Measurements from ENCODE around the gene RSPH1.

RSPH1 gene

GRCh38 chr21:42512346-42513034 lies 16.5 kb upstream of the RSPH1 start:
- DNase-seq = no peak

DNA sequence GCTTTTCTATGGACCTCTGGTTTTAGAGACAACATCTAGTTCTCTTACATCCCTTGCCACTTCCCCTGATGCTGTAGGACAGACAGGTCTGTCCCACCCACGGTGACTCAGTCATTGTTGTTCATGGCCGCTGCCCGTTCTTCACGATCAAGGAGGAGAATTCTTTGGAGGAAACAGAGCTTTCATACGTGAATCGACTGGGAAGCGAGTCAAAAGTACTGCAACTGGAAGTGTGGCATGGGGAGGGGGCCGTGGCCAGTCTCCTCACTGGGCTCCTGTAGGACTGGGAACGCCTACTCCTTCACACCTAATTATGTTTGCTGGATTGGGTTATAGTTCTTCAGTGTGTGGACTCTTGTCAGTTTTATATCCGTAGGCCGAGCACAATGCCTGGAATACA lies 13.2 kb upstream of the RSPH1 start:
- no peak for DNase-seq

DNA sequence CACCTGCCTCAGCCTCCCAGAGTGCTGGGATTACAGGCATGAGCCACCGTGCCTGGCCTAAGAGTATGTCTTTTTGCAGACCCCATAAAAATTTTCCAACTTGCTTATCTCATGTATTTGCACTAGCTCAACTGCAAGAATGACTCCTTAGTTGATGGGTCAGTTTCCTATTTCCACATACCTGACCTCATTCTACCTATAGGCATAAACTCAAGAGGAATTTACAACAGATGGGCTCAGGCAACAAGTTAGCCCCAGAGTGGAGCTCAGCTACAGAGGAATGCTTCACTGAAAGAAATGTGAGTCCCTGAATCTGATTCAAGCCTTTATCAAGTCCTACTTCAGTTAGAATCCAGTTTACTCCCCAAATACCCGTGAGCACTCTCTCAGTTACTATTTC lies 12.3 kb upstream of the RSPH1 start:
- no peak for DNase-seq

- DNase-seq = no peak
Observed at GRCh38 chr21:42507418-42507817, 11.4 kb upstream of the RSPH1 start.

GRCh38 chr21:42505090-42505726 lies 9.2 kb upstream of the RSPH1 start:
- no peak for DNase-seq

GRCh38 chr21:42503711-42504110 lies 7.7 kb upstream of the RSPH1 start:
- DNase-seq = no peak

DNA sequence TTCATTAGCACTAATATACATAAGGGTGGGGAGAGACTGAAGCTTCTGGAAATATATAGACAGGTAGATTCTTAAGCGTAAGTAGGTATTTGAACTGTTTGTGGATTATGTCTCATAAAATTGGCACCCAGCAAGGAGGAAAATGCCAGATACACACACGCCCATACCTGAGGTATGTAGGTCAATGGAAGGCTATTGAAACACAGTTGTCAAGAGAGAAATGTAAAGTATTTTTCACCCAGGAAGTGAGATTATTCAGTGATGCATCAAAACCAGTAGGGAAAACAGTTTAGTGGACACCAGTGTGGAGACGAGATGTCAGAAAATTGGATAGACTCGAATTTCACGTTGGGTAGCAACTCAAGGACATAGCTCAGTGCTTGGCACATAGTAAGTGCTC lies 4.7 kb upstream of the RSPH1 start:
- no peak for DNase-seq

DNA sequence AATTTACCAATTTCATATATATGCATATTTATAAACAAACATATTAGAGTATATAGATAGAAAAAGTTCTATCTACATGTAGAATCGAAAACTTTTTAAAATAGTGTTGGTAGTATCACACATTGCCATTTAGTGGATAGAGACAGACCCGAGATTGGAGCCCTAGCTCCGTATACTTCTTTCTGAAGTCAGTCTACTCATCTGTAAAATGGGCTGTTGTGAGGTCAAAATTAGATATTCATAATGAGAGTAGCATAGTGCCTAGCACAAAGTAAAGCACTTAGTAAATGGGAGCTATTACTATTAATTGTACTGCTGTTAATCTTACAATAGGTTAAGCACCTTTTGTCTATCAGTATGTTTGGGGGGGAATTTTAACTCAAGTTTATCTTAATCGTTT lies 4.2 kb upstream of the RSPH1 start:
- DNase-seq = no peak

- no peak for DNase-seq
Observed at GRCh38 chr21:42499444-42500112, 3.6 kb upstream of the RSPH1 start.

DNA sequence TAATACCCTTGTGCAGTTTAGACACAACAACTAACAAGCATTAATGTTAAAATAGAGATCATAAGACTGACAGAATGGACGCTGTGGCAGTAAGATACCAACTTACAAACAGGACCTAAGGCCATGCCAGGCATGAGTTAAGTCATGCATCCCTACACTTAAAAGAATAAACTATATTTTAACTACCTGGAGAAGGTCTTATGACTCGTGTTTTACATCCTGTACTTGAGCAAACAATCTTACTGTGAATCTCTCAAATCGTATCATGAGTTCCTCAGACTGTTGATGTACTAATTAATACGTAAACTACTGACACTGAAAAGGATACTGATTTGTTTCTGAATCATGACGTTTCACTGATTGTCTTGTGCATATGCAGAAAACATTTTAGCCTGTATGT lies 2.0 kb upstream of the RSPH1 start:
- DNase-seq = no peak

DNA sequence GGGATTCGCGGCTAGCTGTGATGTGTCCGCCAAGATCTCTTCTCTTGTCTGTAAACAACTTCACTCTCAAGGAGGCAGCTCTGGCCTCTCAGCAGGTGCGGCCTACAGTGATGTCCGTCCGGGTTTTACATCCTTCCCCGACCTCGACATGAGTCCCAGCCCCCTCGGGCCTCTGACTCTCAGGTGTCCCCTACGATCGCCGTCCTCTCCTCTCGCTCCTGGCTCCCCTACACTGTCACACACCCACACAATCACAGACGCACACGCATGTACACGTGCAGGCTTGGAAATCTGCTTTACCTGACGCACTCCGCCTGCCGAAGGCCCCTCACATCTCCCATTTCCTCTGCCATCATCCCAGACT lies 797 bp upstream of the RSPH1 start:
- DNase-seq = no peak

- DNase-seq = no peak
Observed at GRCh38 chr21:42495765-42496119, 282 bp downstream of the RSPH1 start.

DNA sequence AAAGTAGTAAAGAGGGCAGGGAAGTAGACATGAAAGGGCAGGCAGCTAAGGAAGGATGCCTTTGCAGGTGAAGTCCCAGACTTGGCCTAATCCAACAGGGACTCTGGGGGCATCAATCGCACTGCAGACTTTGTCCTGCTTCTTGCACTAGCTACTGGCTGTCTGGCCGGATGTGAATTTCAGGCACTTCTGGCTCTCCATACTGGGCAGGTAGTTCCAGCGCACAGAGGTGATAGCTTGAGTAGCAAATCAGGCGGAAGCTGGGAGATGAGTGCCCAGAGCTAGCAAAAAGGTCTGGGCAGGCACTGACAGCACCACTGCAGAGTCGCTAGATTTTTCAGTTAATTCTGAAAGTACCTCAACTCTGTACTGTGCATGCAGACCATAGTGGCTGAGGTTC lies 997 bp downstream of the RSPH1 start:
- no peak for DNase-seq

GRCh38 chr21:42493109-42494060 lies 2.6 kb downstream of the RSPH1 start:
- no peak for DNase-seq

DNA sequence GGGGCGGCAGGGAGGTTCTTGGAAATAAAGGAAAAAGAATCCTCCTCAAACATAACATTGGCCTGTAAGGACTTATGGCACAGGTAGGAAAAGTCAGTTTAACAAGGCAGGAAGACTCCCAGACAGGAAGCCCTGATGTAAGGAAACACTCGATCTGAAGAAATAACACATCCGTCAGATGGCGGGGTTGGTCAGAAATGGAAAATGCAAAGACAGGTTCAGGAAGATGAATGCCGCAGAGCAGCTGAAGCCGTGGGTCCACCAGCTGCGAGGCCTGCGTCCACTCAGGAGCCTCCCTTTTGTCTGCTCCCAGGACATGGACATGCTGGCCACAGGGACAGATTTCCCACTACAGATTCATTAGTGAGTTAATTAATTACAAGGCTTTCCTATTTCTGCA lies 3.8 kb downstream of the RSPH1 start:
- no peak for DNase-seq

DNA sequence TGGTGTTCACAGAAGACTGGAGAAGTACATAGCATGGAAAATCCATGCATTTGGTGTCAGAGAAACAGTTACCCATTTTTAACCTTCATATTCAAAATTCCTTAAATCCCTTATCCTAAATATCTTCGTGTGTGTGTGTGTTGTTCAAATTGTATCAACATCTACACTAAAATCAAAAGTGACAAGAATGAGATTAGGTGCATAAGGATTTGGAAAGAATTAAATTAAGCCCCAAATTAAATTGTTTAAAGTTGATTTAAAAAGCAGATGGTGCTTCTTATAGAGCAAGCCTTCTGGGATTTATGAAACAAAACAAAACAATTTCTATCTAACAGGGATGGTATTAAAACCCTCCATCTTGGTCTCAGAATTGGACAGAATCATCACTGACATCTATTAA lies 4.7 kb downstream of the RSPH1 start:
- no peak for DNase-seq

DNA sequence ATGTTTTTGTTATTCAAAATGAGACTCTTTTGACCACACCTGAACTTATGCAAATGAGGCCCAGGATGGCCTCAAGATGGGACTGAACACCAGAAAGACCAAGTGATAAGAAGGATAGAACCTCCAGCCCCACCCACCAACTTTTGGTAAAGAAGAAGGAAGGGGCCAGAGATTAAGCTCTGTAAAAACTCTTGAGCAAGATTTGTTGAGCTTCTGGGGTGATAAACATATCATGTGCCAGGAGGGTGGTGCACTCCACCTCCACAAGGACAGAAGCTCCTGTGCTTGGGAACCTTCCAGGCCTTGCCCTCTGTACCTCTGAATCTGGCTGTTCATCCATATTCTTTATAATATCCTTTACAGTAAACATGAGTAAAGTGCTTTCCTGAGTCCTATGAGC lies 5.3 kb downstream of the RSPH1 start:
- DNase-seq = no peak

- no peak for DNase-seq
Observed at GRCh38 chr21:42489991-42490390, 6.0 kb downstream of the RSPH1 start.

GRCh38 chr21:42489006-42489563 lies 6.9 kb downstream of the RSPH1 start:
- DNase-seq = no peak

DNA sequence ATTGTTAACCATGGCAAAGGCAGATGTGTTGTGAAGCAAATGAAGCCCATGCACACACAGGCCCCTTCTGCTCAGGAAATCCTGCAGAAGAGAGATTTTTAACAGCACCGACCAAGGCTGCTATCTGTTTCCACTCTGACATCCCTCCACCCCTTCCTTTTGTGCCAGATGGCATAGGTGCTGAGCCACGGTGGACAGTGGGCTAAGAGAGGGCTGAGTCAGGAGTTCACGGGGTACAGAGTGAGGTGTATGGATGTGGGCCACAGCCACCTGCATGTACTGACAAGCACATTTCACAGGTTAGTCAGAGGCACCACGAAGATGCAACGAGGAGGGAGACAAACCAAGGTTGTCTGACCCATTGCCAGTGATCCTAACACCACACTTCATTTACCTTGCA lies 9.5 kb downstream of the RSPH1 start:
- no peak for DNase-seq

DNA sequence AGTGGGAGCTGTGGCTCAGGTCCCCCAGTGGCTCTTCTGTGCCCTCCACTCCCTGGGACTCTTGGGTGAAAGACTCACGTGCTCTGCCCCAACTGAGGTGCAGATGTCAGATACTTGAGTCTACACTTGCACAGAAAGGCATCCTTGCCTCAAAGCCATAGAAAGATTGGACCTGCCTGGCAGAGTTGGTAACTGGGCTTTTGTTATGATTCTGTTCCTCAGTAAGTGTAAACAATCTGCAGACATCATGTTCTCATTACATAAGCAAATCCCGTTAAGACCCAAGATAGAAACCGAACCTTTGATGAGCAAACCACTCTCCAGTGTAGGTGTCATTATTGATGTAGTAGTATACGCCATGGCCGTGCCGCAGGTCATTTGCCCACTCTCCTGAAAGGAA lies 10.0 kb downstream of the RSPH1 start:
- DNase-seq = no peak

GRCh38 chr21:42484966-42485365 lies 11.1 kb downstream of the RSPH1 start:
- DNase-seq = no peak

DNA sequence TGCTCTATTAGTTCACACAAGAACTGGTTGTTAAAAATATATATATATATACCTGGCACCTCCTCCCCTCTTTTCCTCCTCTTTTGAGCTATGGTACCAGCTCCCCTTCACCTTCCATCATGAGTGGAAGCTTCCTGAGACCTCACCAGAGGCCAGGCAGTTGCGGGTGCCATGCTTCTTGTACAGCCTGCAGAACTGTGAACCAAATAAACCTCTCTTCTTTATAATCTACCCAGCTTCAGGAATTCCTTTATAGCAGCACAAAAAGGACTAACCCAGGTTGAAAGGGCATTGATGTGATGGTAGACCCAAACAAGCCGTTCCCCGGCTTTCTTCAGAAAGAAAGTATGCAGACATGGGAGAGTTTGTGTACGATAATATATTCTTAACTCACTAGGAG lies 14.9 kb downstream of the RSPH1 start:
- no peak for DNase-seq
